BJ (cell line): Measurements from ENCODE around the gene KDM4E. TPM values are rescaled to one million over a fixed set of nuclear protein-coding genes. Genes with fewer than 3 reads are reported as not detected.
A peak's percentile ranks its signal among the peaks of the same experiment; 100 is the strongest.

ENCODE experiments used
- CTCF ChIA-PET: fragments of 350-600 bp; formaldehyde crosslinking; extraction: SDS; loops from one replicate; lab custom pipeline; 2021; ENCODE audit warnings: antibody characterized with exemption, inconsistent platforms; lab: Yijun Ruan, JAX
- POLR2A ChIA-PET: fragments of 300-600 bp; sonication (Branson Sonifier 250); formaldehyde crosslinking; extraction: SDS; loops from one replicate; lab custom pipeline; 2021; ENCODE audit warnings: antibody characterized with exemption; lab: Charles Lee
- DNase-seq: peaks from one replicate; pipeline ENCODE4 v3.0.0-alpha.2; 2011; ENCODE audit warnings: low read depth
- H3K27me3 ChIP-seq: 2 replicates; pipeline ENCODE4 v1.6.0; 2011; ENCODE audit warnings: low read length; ENCODE audit not compliant: control insufficient read depth, insufficient read depth
- H3K36me3 ChIP-seq: 2 replicates; pipeline ENCODE4 v1.5.1; 2011; ENCODE audit warnings: low read length; ENCODE audit not compliant: control insufficient read depth, insufficient read depth
- H3K4me3 ChIP-seq: 2 replicates; pipeline ENCODE4 v1.5.1; 2011; ENCODE audit warnings: low read depth, mild to moderate bottlenecking, control low read depth, low read length
- polyA plus RNA-seq: library from polyadenylated mRNA; depleted of rRNA; stranded (reverse); fragments of >200 nt; gene quantifications from 2 replicates; pipeline ENCODE4 v1.2.3, GENCODE V29; 2011
- TF ChIP-seq, protein P1 (sequence below): IDR thresholded peaks from 2 replicates; pipeline ENCODE4 v1.5.1; 2011; ENCODE audit warnings: low read depth, mild to moderate bottlenecking, control low read depth, inconsistent platforms, low read length, moderate library complexity; ENCODE audit not compliant: insufficient read depth

Gene KDM4E
- polyA plus RNA-seq, 1 experiment, result not detected

DNA sequence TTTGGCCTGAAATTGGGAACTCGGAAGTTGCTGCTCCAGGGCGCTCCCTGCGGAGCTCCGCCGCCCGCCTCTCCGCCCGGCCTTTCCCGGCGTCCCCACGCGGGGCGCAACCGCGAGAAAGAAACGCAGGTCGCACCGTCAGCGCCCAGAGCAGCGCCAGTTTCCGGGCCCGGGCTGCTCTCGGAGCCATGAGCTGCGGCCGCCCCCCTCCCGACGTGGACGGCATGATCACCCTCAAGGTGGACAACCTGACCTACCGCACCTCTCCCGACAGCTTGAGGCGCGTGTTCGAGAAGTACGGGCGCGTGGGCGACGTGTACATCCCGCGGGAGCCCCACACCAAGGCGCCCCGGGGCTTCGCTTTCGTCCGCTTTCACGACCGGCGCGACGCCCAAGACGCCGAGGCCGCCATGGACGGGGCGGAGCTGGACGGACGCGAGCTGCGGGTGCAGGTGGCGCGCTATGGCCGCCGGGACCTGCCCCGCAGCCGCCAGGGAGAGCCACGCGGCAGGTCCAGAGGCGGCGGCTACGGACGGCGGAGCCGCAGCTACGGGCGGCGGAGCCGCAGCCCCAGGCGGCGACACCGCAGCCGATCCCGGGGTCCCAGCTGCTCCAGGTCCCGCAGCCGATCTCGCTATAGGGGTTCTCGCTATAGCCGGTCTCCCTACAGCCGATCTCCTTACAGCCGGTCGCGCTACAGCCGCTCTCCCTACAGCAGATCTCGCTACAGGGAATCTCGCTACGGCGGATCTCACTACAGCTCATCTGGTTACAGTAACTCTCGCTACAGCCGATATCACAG is 42.2 kb downstream of the KDM4E start:
- ChIA-PET CTCF (interaction anchor here (0.6 to 11.1 kb wide), 18 partner anchors 9 to 1360 kb away, joined by 3 to 128 read pairs (median 4); partner anchors contain the start of gene ENDOD1), POLR2A (interaction anchor here (0.6 kb wide), 1 partner anchor 179 kb away, joined by 6 read pairs; no protein-coding TSS in a partner anchor)
- Histone ChIP-seq H3K36me3 (no peaks in the 10 kb centered on the region), H3K27me3 (no peaks in the 10 kb centered on the region), H3K4me3 (peak overlapping the region; percentile 62)
- TF ChIP-seq, protein P1, sequence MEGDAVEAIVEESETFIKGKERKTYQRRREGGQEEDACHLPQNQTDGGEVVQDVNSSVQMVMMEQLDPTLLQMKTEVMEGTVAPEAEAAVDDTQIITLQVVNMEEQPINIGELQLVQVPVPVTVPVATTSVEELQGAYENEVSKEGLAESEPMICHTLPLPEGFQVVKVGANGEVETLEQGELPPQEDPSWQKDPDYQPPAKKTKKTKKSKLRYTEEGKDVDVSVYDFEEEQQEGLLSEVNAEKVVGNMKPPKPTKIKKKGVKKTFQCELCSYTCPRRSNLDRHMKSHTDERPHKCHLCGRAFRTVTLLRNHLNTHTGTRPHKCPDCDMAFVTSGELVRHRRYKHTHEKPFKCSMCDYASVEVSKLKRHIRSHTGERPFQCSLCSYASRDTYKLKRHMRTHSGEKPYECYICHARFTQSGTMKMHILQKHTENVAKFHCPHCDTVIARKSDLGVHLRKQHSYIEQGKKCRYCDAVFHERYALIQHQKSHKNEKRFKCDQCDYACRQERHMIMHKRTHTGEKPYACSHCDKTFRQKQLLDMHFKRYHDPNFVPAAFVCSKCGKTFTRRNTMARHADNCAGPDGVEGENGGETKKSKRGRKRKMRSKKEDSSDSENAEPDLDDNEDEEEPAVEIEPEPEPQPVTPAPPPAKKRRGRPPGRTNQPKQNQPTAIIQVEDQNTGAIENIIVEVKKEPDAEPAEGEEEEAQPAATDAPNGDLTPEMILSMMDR, result peak; percentile 74
- no peak for DNase-seq

DNA sequence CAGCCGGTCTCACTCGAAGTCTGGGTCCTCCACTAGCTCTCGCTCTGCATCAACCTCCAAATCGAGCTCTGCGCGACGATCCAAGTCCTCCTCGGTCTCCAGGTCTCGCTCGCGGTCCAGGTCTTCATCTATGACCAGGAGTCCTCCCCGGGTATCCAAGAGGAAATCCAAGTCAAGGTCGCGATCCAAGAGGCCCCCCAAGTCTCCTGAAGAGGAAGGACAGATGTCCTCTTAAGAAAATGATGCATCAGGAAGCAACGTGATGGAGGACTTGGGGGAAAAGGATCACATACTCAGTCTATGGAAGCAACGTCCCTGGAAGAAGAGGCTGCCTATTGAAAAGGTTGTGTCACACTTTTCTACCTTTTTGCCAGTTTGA is 42.8 kb downstream of the KDM4E start:
- TF ChIP-seq, protein P1, result no peak
- ChIA-PET CTCF (interaction anchor here (0.6 to 11.1 kb wide), 14 partner anchors 9 to 698 kb away, joined by 3 to 128 read pairs (median 4); partner anchors contain the start of gene ENDOD1), POLR2A (no interaction called here)
- H3K27me3 ChIP-seq, result no peaks in the 10 kb centered on the region
- peak overlapping the region; percentile 62 for H3K4me3 ChIP-seq
- no peak for DNase-seq
- H3K36me3 ChIP-seq, result no peaks in the 10 kb centered on the region

DNA sequence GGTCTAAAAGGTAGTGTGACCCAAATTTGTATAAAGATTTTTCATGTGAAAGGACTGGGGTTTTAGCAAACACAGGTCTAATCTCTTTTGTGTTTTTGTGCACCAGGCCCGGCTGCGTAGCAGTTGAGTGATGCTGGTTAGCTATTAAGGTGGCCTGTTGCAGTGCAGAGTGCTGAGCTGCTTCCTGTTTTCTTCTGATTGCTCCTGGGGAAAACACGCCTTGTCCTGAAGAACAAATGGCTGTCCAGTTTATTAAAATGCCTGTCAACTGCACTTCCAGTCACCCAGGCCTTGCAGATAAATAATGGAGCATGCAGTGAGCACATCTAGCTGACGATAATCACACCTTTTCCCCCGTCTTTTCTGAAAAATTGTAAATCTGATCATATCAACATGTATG is 43.5 kb downstream of the KDM4E start:
- DNase-seq, result peak; percentile 79
- TF ChIP-seq, protein P1, result no peak
- peak overlapping the region; percentile 62 for H3K4me3 ChIP-seq
- H3K27me3 ChIP-seq, result no peaks in the 10 kb centered on the region
- H3K36me3 ChIP-seq, result no peaks in the 10 kb centered on the region
- CTCF ChIA-PET, result interaction anchor here (0.7 to 11.1 kb wide), 14 partner anchors 12 to 698 kb away, joined by 3 to 128 read pairs (median 4); partner anchors contain the start of gene ENDOD1
- POLR2A ChIA-PET, result interaction anchor here (0.6 kb wide), 1 partner anchor 12 kb away, joined by 3 read pairs; no protein-coding TSS in a partner anchor

DNA sequence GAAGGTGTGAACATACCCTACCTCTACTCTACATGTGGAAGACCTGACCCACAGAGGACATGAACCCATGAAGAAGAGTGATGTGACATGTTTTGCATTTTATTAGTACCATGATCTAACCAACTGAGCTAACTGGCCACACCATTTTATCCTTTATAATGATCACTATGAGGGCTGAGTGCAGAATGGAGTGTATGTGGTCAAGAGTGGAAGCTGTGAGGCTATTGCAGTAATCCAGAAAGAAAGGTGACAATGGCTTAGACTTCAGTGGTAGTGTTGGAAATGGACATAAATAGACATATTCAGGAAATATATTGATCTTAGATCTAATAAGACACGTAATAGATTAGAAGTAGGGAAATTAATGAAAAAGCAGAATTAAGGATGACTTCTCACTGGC is 45.4 kb downstream of the KDM4E start:
- CTCF ChIA-PET, result interaction anchor here (1.1 to 11.1 kb wide), 7 partner anchors 10 to 697 kb away, joined by 3 to 128 read pairs (median 10); partner anchors contain the start of genes CWC15, ENDOD1 and KDM4D
- TF ChIP-seq, protein P1, result no peak
- no peak for DNase-seq
- no peaks in the 10 kb centered on the region for H3K36me3 ChIP-seq
- H3K27me3 ChIP-seq, result no peaks in the 10 kb centered on the region
- POLR2A ChIA-PET, result interaction anchor here (0.6 kb wide), 1 partner anchor 77 kb away, joined by 17 read pairs; no protein-coding TSS in a partner anchor
- no peak overlapping the region for H3K4me3 ChIP-seq

DNA sequence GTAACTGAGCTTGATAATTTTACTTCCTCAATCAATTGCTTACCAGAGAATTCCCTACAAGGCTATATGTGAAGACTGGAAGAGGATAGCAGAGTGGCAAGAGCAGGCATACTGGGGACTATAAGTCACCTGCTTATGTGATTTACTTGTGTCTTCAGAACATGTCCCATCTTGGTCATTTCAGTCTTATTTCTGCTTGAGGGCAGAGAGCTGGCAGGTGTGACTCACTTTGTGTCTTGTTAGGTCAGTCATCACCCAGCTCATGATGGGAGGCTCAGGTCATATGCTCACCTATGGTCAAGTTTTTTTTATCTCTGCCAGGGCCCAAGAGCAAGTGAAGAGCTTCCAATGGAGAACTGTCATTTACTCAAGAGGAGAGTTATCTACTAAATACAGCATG is 47.9 kb downstream of the KDM4E start:
- ChIA-PET POLR2A (interaction anchor here (0.6 kb wide), 1 partner anchor 489 kb away, joined by 3 read pairs; no protein-coding TSS in a partner anchor), CTCF (interaction anchor here (0.7 to 11.1 kb wide), 6 partner anchors 9 to 692 kb away, joined by 3 to 128 read pairs (median 6); partner anchors contain the start of gene ENDOD1)
- Histone ChIP-seq H3K27me3 (no peaks in the 10 kb centered on the region), H3K4me3 (no peak overlapping the region), H3K36me3 (no peaks in the 10 kb centered on the region)
- TF ChIP-seq, protein P1, result no peak
- no peak for DNase-seq
